AG04450 (cell line): ENCODE data around the gene DOK6. TPM values are rescaled to one million over a fixed set of nuclear protein-coding genes. Genes with fewer than 3 reads are reported as not detected.
A peak's percentile ranks its signal among the peaks of the same experiment; 100 is the strongest.

ENCODE experiments used
- CTCF ChIA-PET: fragments of 300-600, 350-600 bp; formaldehyde crosslinking; extraction: SDS; loops from one replicate; lab custom pipeline; 2022; ENCODE audit warnings: antibody characterized with exemption, inconsistent platforms; lab: Charles Lee
- POLR2A ChIA-PET: fragments of 350-600 bp; formaldehyde crosslinking; extraction: SDS; loops from one replicate; lab custom pipeline; 2021; ENCODE audit warnings: antibody characterized with exemption, inconsistent platforms; lab: Yijun Ruan, JAX
- DNase-seq: peaks from one replicate; pipeline ENCODE4 v3.0.0-alpha.2; 2011; ENCODE audit warnings: low read depth, low spot score
- H3K27ac ChIP-seq: one replicate; pipeline ENCODE4 v1.5.1; 2012; ENCODE audit warnings: low read depth, low read length, control low read depth
- H3K27me3 ChIP-seq: one replicate; pipeline ENCODE4 v1.6.0; 2012; ENCODE audit warnings: low read length; ENCODE audit not compliant: control insufficient read depth, insufficient read depth
- H3K4me3 ChIP-seq: 2 replicates; pipeline ENCODE4 v1.5.1; 2011; ENCODE audit warnings: mild to moderate bottlenecking, low read depth, low read length, control low read depth
- H3K9me3 ChIP-seq: 2 replicates; pipeline ENCODE4 v1.5.1; 2012; ENCODE audit warnings: low read length; ENCODE audit not compliant: control insufficient read depth, insufficient read depth
- CTCF ChIP-seq: IDR thresholded peaks from 2 replicates; pipeline ENCODE4 v1.5.1; 2011; ENCODE audit warnings: low read depth, low read length, control low read depth, inconsistent platforms
- polyA plus RNA-seq: library from polyadenylated mRNA; depleted of rRNA; stranded (reverse); fragments of >200 nt; gene quantifications from 2 replicates; pipeline ENCODE4 v1.2.3, GENCODE V29; 2011

The DOK6 gene
- polyA plus RNA-seq, 1 experiment: 0.16 TPM

DNA sequence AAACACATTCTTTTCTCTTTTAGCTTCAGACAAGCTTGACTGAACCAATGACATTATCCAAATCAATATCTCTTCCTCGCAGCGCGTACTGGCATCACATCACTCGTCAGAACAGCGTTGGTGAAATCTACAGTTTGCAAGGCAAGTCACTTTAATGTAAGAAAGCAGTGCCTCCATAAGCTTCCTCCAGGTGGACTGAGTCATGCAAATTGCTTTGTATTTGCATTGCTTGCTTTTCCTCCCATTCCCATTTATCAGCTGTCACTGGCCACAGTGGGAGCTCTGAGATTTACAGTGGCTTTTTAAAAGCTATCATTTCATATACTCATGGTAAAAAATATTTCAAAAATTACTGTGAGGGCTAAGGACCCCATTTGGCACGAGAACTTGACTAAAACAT is 357.0 kb downstream of the DOK6 start:
- POLR2A ChIA-PET: no interaction called here
- CTCF ChIA-PET: interaction anchor here (1.5 kb wide), 1 partner anchor 82 kb away, joined by 3 read pairs; no protein-coding TSS in a partner anchor
- Histone ChIP-seq H3K4me3 (no peak overlapping the region), H3K27me3 (no peaks in the 10 kb centered on the region), H3K27ac (no peak overlapping the region), H3K9me3 (no peaks in the 10 kb centered on the region)
- no peak for DNase-seq
- TF ChIP-seq CTCF: peak; percentile 37

- H3K27me3 ChIP-seq: no peaks in the 10 kb centered on the region
- CTCF ChIA-PET: interaction anchor here (1.5 kb wide), 1 partner anchor 81 kb away, joined by 3 read pairs; no protein-coding TSS in a partner anchor
- H3K9me3 ChIP-seq: no peaks in the 10 kb centered on the region
- H3K4me3 ChIP-seq: no peak overlapping the region
- DNase-seq: no peak
- POLR2A ChIA-PET: no interaction called here
- no peak overlapping the region for H3K27ac ChIP-seq
- no peak for TF ChIP-seq CTCF
Measured at GRCh38 chr18:69758458-69758857, 357.8 kb downstream of the DOK6 start.

DNA sequence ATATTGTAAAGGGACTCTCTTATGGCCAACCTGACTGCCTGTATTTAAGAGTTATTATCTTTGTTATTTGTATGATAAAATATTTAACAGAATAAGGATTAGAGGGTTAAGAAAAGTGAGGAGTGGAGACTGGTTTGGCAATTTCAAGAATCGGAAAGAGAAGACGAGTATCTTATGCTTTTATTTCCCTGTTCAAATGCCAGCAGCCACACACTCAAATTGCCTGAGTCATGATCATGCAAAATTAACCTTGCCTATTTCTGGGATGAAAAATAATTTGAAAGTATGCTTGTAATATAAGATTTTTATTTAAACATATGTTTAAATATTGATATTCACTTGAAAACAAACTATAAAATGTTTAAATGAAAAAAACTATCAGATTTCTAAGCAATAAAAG is 358.4 kb downstream of the DOK6 start:
- DNase-seq: no peak
- ChIA-PET CTCF (no interaction called here), POLR2A (no interaction called here)
- no peak for TF ChIP-seq CTCF
- Histone ChIP-seq H3K27me3 (no peaks in the 10 kb centered on the region), H3K4me3 (no peak overlapping the region), H3K9me3 (no peaks in the 10 kb centered on the region), H3K27ac (no peak overlapping the region)

DNA sequence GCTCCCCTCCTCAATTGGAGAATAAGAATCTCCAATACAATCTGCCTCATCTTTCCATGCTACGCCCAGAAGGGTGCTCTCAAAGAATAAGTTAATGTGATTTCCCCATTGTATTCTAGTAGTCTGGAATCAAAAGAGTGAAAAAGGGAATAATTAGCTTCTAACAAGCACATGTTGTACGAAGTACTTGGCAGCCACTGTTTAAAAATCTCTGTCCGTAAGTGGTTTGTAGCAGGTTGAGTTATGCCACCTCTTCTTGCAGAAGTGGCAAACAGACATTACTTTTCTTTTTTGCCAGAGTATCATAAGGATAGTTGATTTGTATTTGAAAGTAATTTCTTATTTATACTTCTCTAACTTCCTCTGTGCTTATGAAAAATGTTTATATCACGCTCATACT is 362.3 kb downstream of the DOK6 start:
- Histone ChIP-seq H3K4me3 (no peak overlapping the region), H3K27me3 (peaks cover 2% of the 10 kb centered on the region), H3K9me3 (no peaks in the 10 kb centered on the region), H3K27ac (no peak overlapping the region)
- TF ChIP-seq CTCF: no peak
- no peak for DNase-seq
- POLR2A ChIA-PET: no interaction called here
- CTCF ChIA-PET: no interaction called here

DNA sequence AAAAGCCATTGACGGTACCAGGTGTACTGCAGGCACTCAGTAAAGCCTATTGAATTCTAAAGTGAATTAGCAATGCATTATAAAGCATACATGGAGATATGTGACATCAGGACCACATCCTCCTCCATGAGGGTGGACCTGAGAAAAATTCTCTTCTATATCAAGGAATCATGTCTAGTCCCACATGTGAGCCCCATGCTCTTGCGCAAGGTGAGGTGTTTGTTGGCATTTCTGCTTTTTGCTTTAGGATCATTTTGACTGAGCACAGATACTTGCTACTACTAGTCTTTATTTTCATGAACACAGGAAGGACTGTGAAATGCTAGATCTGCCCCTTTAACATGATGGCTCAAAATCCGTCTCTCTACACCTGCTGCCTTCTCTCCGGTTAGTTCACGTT is 363.1 kb downstream of the DOK6 start:
- POLR2A ChIA-PET: no interaction called here
- no peak for DNase-seq
- Histone ChIP-seq H3K9me3 (no peaks in the 10 kb centered on the region), H3K27ac (no peak overlapping the region), H3K27me3 (peaks cover 2% of the 10 kb centered on the region), H3K4me3 (no peak overlapping the region)
- CTCF ChIA-PET: no interaction called here
- no peak for TF ChIP-seq CTCF
